ENCODE results near the gene ROCK2. TPM values are rescaled to one million over a fixed set of nuclear protein-coding genes. Genes with fewer than 3 reads are reported as not detected.

ROCK2 gene
- total and polyA plus RNA-seq, 2 of the 13 experiments (the other 11 are each of a cell fraction or from before 2014, with no cell fraction given): 38.1 to 119 TPM

GRCh38 chr2:11370377-11371091 lies 26.1 kb upstream of the ROCK2 start (continued):
- TF ChIP-seq, protein P1, sequence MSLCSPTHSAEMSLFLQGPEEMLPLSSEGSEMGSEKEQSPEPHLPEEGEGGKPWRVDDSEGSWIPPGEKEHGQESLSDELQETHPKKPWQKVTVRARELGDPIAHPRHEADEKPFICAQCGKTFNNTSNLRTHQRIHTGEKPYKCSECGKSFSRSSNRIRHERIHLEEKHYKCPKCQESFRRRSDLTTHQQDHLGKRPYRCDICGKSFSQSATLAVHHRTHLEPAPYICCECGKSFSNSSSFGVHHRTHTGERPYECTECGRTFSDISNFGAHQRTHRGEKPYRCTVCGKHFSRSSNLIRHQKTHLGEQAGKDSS (CRISPR knock-in tag; IDR thresholded peaks at IDR 0.05; ENCODE audit: borderline replicate concordance, low read depth): peak; percentile 69; the same call in 1 of the 2 replicates
- TF ChIP-seq ZHX2 (IDR thresholded peaks at IDR 0.05; ENCODE audit: low read depth) (0 out of 2 replicates have a peak, but pooled peaks have one; percentile 35), ZHX2 (CRISPR knock-in tag; IDR thresholded peaks at IDR 0.05; ENCODE audit: borderline replicate concordance) (no peak), ZNF773 (CRISPR knock-in tag; IDR thresholded peaks at IDR 0.05; ENCODE audit: borderline replicate concordance) (0 out of 2 replicates have a peak, but pooled peaks have one; percentile 83), ZNF747 (CRISPR knock-in tag; IDR thresholded peaks at IDR 0.05; ENCODE audit: borderline replicate concordance) (peak; percentile 84; the same call in 1 of the 2 replicates), ZNF33A (CRISPR knock-in tag; IDR thresholded peaks at IDR 0.05; ENCODE audit: borderline replicate concordance) (no peak), ZNF598 (CRISPR knock-in tag; IDR thresholded peaks at IDR 0.05; ENCODE audit: borderline replicate concordance) (peak; percentile 96; the same call in 1 of the 2 replicates), ZBTB33 (CRISPR knock-in tag; IDR thresholded peaks at IDR 0.05) (peak; percentile 68), ZNF546 (CRISPR knock-in tag; conservative IDR thresholded peaks at IDR 0.05) (no peak), ZMAT3 (CRISPR knock-in tag; conservative IDR thresholded peaks at IDR 0.05) (peak; percentile 94), ZNF296 (CRISPR knock-in tag; conservative IDR thresholded peaks at IDR 0.05) (peak; percentile 87), SYNCRIP (IDR thresholded peaks at IDR 0.05; ENCODE audit: insufficient read depth, low read depth, low read length) (no peak), ATF7-NPFF (CRISPR knock-in tag; IDR thresholded peaks at IDR 0.05; ENCODE audit: low read depth) (peak; percentile 71; the same call in 1 of the 2 replicates), RNF2 (conservative IDR thresholded peaks at IDR 0.05; ENCODE audit: low read depth) (peak; percentile 98), PHF8 (CRISPR knock-in tag; IDR thresholded peaks at IDR 0.05) (peak; percentile 35; the same call in 1 of the 2 replicates), NRL (CRISPR knock-in tag; IDR thresholded peaks at IDR 0.05; ENCODE audit: borderline replicate concordance) (peak; percentile 94)

All from HepG2 (cell line).